ENCODE measurements around the gene SCLT1. TPM values are rescaled to one million over a fixed set of nuclear protein-coding genes. Genes with fewer than 3 reads are reported as not detected.

The SCLT1 gene
- total RNA-seq, 1 experiment from 2014 or later = 14.3 TPM

DNA sequence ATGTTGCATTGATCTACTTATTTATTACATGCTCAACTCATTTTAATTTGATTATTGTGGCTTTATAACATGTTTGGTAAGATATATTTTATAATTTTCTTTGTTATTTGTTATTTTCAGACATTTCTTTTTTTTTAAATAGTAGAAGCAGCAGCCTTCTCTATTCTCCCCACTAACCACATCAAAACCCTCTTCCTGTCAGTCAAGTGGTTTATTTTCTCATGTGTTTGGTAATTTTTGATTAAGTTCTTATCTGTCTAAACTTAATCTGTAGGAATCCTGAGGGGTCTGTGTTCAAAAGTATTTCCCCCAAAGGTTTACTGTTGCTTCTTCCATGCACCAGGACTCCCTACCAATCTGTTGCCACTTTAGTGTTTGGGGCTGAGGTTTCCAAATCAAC, 131.9 kb downstream of the SCLT1 start:
- ATAC-seq = no peak
- TF ChIP-seq MXD4 (CRISPR knock-in tag; IDR thresholded peaks at IDR 0.05; ENCODE audit: borderline replicate concordance) (no peak), ZNF396 (CRISPR knock-in tag; IDR thresholded peaks at IDR 0.05; ENCODE audit: borderline replicate concordance) (no peak), NR2C2 (CRISPR knock-in tag; IDR thresholded peaks at IDR 0.05) (no peak), RORB (CRISPR knock-in tag; IDR thresholded peaks at IDR 0.05) (no peak), FOXK1 (CRISPR knock-in tag; IDR thresholded peaks at IDR 0.05) (no peak), SP1 (CRISPR knock-in tag; conservative IDR thresholded peaks at IDR 0.05) (no peak), ZNF121 (CRISPR knock-in tag; IDR thresholded peaks at IDR 0.05) (no peak), CBFB (CRISPR knock-in tag; IDR thresholded peaks at IDR 0.05; ENCODE audit: low read depth) (no peak), SMAD4 (CRISPR knock-in tag; IDR thresholded peaks at IDR 0.05) (no peak), NFATC4 (CRISPR knock-in tag; IDR thresholded peaks at IDR 0.05) (no peak)
- TF ChIP-seq, protein P1, sequence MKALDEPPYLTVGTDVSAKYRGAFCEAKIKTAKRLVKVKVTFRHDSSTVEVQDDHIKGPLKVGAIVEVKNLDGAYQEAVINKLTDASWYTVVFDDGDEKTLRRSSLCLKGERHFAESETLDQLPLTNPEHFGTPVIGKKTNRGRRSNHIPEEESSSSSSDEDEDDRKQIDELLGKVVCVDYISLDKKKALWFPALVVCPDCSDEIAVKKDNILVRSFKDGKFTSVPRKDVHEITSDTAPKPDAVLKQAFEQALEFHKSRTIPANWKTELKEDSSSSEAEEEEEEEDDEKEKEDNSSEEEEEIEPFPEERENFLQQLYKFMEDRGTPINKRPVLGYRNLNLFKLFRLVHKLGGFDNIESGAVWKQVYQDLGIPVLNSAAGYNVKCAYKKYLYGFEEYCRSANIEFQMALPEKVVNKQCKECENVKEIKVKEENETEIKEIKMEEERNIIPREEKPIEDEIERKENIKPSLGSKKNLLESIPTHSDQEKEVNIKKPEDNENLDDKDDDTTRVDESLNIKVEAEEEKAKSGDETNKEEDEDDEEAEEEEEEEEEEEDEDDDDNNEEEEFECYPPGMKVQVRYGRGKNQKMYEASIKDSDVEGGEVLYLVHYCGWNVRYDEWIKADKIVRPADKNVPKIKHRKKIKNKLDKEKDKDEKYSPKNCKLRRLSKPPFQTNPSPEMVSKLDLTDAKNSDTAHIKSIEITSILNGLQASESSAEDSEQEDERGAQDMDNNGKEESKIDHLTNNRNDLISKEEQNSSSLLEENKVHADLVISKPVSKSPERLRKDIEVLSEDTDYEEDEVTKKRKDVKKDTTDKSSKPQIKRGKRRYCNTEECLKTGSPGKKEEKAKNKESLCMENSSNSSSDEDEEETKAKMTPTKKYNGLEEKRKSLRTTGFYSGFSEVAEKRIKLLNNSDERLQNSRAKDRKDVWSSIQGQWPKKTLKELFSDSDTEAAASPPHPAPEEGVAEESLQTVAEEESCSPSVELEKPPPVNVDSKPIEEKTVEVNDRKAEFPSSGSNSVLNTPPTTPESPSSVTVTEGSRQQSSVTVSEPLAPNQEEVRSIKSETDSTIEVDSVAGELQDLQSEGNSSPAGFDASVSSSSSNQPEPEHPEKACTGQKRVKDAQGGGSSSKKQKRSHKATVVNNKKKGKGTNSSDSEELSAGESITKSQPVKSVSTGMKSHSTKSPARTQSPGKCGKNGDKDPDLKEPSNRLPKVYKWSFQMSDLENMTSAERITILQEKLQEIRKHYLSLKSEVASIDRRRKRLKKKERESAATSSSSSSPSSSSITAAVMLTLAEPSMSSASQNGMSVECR (CRISPR knock-in tag; IDR thresholded peaks at IDR 0.05; ENCODE audit: borderline replicate concordance) = no peak
- TF ChIP-seq, protein P2, sequence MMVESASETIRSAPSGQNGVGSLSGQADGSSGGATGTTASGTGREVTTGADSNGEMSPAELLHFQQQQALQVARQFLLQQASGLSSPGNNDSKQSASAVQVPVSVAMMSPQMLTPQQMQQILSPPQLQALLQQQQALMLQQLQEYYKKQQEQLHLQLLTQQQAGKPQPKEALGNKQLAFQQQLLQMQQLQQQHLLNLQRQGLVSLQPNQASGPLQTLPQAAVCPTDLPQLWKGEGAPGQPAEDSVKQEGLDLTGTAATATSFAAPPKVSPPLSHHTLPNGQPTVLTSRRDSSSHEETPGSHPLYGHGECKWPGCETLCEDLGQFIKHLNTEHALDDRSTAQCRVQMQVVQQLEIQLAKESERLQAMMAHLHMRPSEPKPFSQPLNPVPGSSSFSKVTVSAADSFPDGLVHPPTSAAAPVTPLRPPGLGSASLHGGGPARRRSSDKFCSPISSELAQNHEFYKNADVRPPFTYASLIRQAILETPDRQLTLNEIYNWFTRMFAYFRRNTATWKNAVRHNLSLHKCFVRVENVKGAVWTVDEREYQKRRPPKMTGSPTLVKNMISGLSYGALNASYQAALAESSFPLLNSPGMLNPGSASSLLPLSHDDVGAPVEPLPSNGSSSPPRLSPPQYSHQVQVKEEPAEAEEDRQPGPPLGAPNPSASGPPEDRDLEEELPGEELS (CRISPR knock-in tag; IDR thresholded peaks at IDR 0.05) = no peak
- TF ChIP-seq, protein P3, sequence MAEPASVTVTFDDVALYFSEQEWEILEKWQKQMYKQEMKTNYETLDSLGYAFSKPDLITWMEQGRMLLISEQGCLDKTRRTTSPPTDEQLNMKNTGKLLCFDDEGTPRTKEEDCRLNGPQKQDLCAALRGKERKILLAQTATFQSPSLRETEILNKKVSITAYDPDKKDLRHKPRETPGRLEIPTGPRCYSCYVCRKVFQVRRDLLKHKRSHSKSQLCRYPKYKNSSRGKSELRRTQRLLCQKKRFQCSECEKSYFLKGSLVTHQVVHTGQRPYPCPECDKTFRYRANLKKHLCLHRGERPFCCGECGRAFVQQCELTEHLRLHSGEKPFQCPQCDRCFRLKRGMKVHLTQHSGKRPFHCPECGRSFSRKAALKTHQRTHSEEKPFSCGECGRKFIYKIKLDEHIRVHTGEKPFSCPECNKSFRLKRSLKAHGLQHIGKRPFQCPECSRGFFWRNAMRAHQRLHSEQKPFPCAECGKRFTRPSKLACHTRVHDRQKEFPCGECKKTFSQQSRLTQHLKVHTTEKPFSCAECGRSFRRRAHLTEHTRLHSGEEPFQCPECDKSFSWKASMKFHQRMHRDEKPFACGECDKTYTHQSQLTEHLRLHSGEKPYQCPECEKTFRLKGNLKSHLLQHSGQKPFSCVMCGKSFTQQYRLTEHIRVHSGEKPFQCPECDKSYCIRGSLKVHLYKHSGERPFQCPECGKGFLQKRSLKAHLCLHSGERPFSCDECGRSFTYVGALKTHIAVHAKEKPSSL (CRISPR knock-in tag; conservative IDR thresholded peaks at IDR 0.05) = no peak
- TF ChIP-seq, protein P4, sequence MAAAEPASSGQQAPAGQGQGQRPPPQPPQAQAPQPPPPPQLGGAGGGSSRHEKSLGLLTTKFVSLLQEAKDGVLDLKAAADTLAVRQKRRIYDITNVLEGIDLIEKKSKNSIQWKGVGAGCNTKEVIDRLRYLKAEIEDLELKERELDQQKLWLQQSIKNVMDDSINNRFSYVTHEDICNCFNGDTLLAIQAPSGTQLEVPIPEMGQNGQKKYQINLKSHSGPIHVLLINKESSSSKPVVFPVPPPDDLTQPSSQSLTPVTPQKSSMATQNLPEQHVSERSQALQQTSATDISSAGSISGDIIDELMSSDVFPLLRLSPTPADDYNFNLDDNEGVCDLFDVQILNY (CRISPR knock-in tag; IDR thresholded peaks at IDR 0.05) = no peak
- TF ChIP-seq, protein P5, sequence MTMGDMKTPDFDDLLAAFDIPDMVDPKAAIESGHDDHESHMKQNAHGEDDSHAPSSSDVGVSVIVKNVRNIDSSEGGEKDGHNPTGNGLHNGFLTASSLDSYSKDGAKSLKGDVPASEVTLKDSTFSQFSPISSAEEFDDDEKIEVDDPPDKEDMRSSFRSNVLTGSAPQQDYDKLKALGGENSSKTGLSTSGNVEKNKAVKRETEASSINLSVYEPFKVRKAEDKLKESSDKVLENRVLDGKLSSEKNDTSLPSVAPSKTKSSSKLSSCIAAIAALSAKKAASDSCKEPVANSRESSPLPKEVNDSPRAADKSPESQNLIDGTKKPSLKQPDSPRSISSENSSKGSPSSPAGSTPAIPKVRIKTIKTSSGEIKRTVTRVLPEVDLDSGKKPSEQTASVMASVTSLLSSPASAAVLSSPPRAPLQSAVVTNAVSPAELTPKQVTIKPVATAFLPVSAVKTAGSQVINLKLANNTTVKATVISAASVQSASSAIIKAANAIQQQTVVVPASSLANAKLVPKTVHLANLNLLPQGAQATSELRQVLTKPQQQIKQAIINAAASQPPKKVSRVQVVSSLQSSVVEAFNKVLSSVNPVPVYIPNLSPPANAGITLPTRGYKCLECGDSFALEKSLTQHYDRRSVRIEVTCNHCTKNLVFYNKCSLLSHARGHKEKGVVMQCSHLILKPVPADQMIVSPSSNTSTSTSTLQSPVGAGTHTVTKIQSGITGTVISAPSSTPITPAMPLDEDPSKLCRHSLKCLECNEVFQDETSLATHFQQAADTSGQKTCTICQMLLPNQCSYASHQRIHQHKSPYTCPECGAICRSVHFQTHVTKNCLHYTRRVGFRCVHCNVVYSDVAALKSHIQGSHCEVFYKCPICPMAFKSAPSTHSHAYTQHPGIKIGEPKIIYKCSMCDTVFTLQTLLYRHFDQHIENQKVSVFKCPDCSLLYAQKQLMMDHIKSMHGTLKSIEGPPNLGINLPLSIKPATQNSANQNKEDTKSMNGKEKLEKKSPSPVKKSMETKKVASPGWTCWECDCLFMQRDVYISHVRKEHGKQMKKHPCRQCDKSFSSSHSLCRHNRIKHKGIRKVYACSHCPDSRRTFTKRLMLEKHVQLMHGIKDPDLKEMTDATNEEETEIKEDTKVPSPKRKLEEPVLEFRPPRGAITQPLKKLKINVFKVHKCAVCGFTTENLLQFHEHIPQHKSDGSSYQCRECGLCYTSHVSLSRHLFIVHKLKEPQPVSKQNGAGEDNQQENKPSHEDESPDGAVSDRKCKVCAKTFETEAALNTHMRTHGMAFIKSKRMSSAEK (CRISPR knock-in tag; IDR thresholded peaks at IDR 0.05; ENCODE audit: borderline replicate concordance) = no peak
- TF ChIP-seq, protein P6, sequence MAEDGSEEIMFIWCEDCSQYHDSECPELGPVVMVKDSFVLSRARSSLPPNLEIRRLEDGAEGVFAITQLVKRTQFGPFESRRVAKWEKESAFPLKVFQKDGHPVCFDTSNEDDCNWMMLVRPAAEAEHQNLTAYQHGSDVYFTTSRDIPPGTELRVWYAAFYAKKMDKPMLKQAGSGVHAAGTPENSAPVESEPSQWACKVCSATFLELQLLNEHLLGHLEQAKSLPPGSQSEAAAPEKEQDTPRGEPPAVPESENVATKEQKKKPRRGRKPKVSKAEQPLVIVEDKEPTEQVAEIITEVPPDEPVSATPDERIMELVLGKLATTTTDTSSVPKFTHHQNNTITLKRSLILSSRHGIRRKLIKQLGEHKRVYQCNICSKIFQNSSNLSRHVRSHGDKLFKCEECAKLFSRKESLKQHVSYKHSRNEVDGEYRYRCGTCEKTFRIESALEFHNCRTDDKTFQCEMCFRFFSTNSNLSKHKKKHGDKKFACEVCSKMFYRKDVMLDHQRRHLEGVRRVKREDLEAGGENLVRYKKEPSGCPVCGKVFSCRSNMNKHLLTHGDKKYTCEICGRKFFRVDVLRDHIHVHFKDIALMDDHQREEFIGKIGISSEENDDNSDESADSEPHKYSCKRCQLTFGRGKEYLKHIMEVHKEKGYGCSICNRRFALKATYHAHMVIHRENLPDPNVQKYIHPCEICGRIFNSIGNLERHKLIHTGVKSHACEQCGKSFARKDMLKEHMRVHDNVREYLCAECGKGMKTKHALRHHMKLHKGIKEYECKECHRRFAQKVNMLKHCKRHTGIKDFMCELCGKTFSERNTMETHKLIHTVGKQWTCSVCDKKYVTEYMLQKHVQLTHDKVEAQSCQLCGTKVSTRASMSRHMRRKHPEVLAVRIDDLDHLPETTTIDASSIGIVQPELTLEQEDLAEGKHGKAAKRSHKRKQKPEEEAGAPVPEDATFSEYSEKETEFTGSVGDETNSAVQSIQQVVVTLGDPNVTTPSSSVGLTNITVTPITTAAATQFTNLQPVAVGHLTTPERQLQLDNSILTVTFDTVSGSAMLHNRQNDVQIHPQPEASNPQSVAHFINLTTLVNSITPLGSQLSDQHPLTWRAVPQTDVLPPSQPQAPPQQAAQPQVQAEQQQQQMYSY (CRISPR knock-in tag; IDR thresholded peaks at IDR 0.05) = no peak
- TF ChIP-seq, protein P7, sequence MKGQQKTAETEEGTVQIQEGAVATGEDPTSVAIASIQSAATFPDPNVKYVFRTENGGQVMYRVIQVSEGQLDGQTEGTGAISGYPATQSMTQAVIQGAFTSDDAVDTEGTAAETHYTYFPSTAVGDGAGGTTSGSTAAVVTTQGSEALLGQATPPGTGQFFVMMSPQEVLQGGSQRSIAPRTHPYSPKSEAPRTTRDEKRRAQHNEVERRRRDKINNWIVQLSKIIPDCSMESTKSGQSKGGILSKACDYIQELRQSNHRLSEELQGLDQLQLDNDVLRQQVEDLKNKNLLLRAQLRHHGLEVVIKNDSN (CRISPR knock-in tag; IDR thresholded peaks at IDR 0.05) = no peak
- TF ChIP-seq, protein P8, sequence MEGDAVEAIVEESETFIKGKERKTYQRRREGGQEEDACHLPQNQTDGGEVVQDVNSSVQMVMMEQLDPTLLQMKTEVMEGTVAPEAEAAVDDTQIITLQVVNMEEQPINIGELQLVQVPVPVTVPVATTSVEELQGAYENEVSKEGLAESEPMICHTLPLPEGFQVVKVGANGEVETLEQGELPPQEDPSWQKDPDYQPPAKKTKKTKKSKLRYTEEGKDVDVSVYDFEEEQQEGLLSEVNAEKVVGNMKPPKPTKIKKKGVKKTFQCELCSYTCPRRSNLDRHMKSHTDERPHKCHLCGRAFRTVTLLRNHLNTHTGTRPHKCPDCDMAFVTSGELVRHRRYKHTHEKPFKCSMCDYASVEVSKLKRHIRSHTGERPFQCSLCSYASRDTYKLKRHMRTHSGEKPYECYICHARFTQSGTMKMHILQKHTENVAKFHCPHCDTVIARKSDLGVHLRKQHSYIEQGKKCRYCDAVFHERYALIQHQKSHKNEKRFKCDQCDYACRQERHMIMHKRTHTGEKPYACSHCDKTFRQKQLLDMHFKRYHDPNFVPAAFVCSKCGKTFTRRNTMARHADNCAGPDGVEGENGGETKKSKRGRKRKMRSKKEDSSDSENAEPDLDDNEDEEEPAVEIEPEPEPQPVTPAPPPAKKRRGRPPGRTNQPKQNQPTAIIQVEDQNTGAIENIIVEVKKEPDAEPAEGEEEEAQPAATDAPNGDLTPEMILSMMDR (IDR thresholded peaks at IDR 0.05) = no peak
- Mint-ChIP-seq H3K4me3 (no peak overlapping the region), H3K9me3 (no peaks in the 10 kb centered on the region), H3K27ac (no peak overlapping the region), H3K27me3 (ENCODE audit: low read depth) (no peaks in the 10 kb centered on the region), H3K36me3 (no peaks in the 10 kb centered on the region), H3K4me1 (no peaks in the 10 kb centered on the region)
- DNase-seq (ENCODE audit: low spot score) = no peak
- CTCF ChIA-PET = no interaction called here
- POLR2A ChIA-PET = no interaction called here

Measured in WTC11 (cell line).